Measurements from ENCODE around the gene SGMS1.

The SGMS1 gene

DNA sequence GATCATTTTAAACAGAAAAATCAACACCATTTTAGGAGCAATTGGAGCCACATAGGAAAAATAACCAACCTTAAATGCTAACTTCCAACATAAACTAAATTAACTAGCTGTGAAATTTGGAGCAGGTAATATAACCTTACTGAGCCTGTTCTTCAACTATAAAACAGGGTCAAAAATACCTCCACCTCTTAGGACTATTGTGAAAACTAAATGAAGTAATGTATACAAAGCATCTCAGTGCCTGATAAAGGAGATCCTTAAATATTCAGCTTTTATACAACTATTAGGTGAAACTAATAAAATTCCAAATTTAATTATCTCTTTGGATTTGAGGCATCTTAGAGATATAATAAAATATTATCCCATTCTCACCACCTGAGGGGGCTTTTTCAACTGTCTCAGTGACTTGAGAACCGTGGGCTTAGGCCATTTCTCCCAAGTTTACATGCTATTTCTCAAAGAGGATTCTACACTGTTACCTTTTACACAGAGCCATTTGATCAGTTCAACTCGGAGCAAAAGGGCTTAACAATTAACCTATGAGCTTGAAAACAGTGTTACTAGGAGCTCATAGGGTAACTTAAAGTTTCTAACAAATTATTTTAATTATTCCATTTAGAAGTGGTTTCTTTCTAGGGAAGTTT, 207.5 kb downstream of the SGMS1 start:
- no peak for DNase-seq

- no peak for DNase-seq
Measured at GRCh38 chr10:50415292-50415691, 208.5 kb downstream of the SGMS1 start.

DNA sequence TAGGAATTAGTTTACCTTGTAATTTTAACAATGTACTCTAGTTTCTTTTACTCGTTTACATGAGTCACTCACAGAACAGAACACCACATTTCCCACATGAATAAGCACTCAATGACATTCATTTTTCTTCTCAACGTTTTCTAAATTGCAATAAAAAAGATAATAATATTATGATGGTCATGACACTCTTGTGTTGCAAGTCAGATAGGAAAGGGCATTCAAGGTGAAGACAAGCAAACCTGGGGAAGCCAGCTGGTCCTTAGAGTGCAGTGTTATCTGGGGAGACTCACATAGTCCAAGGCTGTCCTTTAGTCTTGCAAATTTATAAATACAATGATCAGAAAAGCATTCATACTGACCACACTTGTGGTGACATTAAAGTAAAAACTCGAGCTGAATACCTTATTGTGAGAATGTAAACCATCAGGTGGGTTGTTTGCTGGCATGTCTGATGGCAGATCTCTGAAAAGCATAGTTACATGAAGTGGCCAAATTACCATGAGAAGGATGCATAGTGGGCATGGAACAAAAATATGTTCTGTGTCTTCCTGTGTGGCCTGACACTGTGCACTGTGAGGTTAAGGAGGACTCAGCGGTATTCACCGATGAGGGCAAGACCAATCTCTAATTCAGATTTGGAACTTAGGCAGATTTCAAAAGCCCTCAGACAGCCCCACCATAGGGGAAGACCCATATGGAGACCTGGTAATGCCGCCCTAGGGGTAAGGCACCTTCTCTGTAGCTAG, 213.5 kb downstream of the SGMS1 start:
- no peak for DNase-seq

- DNase-seq, result no peak
Measured at GRCh38 chr10:50407076-50407801, 216.5 kb downstream of the SGMS1 start.

DNA sequence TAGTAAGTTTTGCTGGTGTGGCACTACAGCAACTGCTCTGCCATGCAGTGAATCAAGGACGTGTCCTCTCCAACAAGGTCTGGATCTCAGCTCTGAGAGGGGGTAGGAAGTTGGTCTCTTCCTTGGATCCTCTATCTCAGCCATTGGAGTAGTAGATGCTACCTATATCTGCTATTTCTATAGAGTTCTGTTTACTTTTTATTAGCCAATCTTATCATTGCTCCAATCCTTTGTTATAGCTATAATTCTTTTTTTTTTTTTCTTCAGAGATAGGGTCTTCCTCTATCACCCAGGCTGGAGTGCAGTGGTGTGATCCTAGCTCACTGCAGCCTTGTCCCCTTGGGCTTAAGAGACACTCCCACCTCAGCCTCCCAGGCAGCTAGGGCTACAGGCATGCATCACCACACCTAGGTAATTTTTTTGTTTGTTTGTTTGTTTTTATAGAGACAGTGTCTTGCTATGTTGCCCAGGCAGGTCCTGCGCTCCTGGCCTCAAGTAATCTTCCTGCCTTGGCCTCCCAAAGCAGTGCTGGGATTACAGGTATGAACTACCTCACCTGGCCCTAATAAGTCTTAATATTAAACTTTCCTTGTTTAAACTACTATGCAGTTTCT, 217.2 kb downstream of the SGMS1 start:
- no peak for DNase-seq

GRCh38 chr10:50405723-50406122, 218.0 kb downstream of the SGMS1 start:
- DNase-seq, result no peak

DNA sequence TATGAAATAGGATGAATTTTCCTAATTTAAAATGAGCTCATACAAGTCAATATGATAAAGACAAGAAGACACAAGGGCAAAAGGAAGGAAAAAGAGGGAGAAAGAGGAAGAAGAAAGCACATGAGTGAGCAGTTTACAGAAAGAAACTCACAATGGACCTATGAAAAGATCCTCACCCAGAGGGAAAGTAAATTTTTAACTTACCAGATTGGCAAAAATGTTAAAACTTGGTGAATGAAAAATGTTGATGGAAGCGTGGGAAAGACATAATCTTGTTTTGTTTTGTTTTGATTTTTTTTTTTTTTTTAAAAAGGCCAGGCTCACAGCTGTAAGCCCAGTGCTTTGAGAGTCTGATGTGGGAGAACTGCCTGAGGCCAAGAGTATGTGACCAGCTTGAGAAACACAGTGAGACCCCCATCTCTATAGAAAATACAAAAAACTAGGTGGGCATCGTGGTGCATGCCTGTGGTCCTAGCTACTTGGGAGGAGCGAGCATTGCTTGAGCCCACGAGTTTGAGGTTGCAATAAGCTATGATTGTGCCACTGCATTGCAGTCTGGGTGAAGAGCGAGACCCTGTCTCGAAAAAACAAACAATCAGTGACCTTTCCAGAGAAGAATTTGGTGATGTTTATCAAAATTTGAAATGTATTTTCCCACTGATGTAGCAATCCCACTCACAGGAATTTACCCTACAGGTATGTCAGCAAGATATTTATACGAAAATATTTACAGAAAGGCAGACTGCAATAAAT, 219.6 kb downstream of the SGMS1 start:
- no peak for DNase-seq

- no peak for DNase-seq
Measured at GRCh38 chr10:50403074-50403473, 220.7 kb downstream of the SGMS1 start.

GRCh38 chr10:50402466-50402865, 221.3 kb downstream of the SGMS1 start:
- DNase-seq, result no peak

- no peak for DNase-seq
Measured at GRCh38 chr10:50400694-50401093, 223.1 kb downstream of the SGMS1 start.

- no peak for DNase-seq
Measured at GRCh38 chr10:50398823-50399222, 224.9 kb downstream of the SGMS1 start.

- DNase-seq, result no peak
Measured at GRCh38 chr10:50398381-50398780, 225.4 kb downstream of the SGMS1 start.

GRCh38 chr10:50397312-50398140, 226.2 kb downstream of the SGMS1 start:
- no peak for DNase-seq

DNA sequence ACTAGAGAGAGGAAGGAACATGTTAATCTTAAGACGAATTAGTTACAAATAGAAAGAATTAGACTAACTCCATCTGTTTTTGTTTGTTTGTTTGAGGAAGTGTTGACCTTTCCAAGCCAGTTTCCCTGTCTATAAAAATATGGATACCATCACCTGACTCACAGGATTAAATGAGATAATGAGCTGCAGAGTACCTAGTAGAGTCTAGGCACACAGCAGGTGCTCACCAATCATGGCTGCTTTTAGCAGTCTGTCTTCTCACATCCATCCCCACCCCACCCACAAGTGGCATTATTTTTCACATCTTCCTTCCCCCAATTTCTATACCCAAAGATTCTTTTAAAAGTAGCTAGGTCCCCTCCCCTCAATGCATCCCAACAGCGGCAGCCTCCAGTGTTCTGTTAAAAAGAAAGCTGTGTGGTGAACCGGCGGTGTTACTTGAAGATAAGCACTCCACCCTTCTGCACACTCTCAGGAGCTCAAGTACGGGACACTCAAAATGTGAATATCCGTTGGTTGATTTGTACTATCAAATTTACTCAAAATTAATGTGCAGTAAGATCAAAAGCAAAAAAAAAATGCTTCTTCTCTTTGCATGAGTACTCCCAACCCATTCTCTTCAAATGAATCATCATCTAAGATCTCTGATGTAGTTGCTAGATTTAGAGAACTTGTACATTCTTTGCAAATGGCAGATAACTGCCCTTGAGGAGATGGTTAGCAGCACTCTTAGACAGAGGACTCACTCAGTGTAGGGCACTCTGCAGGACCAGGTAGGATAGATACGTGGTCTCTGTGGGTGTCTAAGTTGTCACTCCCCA, 227.1 kb downstream of the SGMS1 start:
- DNase-seq, result no peak

DNA sequence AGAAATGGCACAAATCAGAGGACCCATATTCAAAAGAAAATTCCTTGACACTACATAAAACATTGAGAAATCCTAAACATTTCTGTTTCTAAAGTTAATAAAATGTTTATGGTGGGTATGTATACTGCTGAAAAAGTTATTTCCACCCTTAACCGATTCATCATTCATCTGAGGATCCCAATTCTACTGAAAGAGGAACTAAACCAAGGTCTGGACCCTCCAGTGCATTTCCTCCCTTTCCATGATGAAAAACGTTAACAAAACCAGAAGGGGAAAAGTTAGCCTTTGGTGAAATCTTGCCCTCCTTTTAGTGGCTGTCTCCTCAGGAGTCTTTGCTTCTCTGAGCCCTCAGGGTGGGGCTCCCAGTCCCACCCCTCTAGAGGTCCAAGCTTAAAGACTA, 227.9 kb downstream of the SGMS1 start:
- no peak for DNase-seq

- DNase-seq, result no peak
Measured at GRCh38 chr10:50395271-50395670, 228.5 kb downstream of the SGMS1 start.

- DNase-seq, result no peak
Measured at GRCh38 chr10:50394832-50395231, 228.9 kb downstream of the SGMS1 start.

DNA sequence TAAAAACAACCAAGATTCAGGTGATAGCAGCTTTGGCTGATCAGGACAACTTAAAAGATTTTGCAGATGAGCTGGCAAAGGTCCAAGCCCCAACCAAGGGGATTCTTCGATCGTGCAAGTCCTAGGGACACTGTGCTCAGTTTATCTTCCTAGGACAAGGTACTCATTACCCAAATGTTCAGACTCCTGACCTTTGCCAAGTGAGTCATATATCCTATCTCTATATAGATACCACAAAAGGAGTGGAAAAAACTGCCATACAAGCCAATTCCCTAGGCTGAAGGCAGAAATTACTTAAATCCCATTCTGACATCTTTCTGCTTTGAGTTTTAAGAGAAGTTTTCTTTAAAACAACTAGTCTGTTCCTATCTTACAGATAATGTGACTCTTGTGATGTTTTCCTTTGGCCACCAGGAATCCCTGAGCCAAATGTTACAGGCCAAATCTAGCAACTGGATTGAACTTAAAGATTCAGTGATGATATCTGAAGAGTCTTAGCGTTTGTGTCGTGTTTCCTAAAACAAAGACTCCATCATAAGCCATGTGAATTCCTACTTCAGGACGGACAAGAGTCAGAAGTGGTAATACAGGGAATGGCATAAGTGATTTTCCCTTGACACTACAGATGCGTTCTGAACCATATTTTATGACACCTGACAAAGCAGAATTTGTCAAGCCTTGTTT, 229.8 kb downstream of the SGMS1 start:
- DNase-seq, result no peak

- no peak for DNase-seq
Measured at GRCh38 chr10:50392966-50393718, 230.6 kb downstream of the SGMS1 start.

DNA sequence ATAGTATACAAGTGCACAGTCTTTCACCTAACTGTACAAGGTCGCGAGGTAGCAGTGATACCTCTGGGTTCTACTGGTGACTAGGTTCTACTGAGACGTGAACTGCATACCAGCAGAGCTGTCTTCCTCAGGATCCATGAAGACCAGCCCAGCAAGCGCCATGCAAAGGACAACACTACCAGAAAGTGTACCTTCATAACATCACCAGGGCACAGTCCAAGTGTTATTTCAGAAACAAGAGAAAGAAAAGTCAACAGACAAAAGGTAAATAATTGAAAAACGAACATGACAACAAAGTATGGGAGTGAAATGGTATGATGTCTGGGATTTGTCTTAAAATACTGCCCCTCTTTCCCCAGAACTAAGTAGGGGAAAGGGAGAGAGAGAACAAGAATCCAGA, 231.3 kb downstream of the SGMS1 start:
- no peak for DNase-seq

All from NCI-H1092 treated with DMSO at 0.1 percent for 48 hours (cell line).